AG04450 (cell line): Measurements from ENCODE around the gene WDR7. TPM values are rescaled to one million over a fixed set of nuclear protein-coding genes. Genes with fewer than 3 reads are reported as not detected.

ENCODE experiments used
- CTCF ChIA-PET: fragments of 300-600, 350-600 bp; formaldehyde crosslinking; extraction: SDS; loops from one replicate; lab custom pipeline; 2022; ENCODE audit warnings: antibody characterized with exemption, inconsistent platforms; lab: Charles Lee
- POLR2A ChIA-PET: fragments of 350-600 bp; formaldehyde crosslinking; extraction: SDS; loops from one replicate; lab custom pipeline; 2021; ENCODE audit warnings: antibody characterized with exemption, inconsistent platforms; lab: Yijun Ruan, JAX
- DNase-seq: peaks from one replicate; pipeline ENCODE4 v3.0.0-alpha.2; 2011; ENCODE audit warnings: low read depth, low spot score
- H3K27ac ChIP-seq: one replicate; pipeline ENCODE4 v1.5.1; 2012; ENCODE audit warnings: low read depth, low read length, control low read depth
- H3K27me3 ChIP-seq: one replicate; pipeline ENCODE4 v1.6.0; 2012; ENCODE audit warnings: low read length; ENCODE audit not compliant: control insufficient read depth, insufficient read depth
- H3K4me3 ChIP-seq: 2 replicates; pipeline ENCODE4 v1.5.1; 2011; ENCODE audit warnings: mild to moderate bottlenecking, low read depth, low read length, control low read depth
- H3K9me3 ChIP-seq: 2 replicates; pipeline ENCODE4 v1.5.1; 2012; ENCODE audit warnings: low read length; ENCODE audit not compliant: control insufficient read depth, insufficient read depth
- polyA plus RNA-seq: library from polyadenylated mRNA; depleted of rRNA; stranded (reverse); fragments of >200 nt; gene quantifications from 2 replicates; pipeline ENCODE4 v1.2.3, GENCODE V29; 2011
- TF ChIP-seq, protein P1 (sequence below): IDR thresholded peaks from 2 replicates; pipeline ENCODE4 v1.5.1; 2011; ENCODE audit warnings: low read depth, low read length, control low read depth, inconsistent platforms

The WDR7 gene
- polyA plus RNA-seq, 1 experiment = 8.1 TPM

DNA sequence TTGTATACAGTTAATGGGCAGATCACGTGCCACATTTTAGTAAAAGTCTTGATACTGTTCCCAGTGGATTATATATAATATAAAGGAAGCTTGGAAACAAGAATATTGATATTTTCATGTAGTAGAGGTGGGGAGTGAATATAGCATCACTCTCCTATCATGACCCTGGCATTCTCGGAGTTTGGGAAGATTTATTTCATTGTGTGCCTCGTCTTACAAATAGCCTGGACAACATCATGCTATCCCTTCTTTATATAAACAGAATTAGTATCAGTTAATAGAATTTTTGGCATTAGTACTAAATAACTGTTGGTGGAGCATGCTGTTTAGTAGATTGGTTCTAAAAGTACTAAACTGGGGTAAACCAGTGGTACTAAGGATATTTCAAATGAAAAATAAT, 283.7 kb downstream of the WDR7 start:
- H3K27ac ChIP-seq = no peak overlapping the region
- ChIA-PET CTCF (no interaction called here), POLR2A (no interaction called here)
- H3K27me3 ChIP-seq = no peaks in the 10 kb centered on the region
- H3K9me3 ChIP-seq = no peaks in the 10 kb centered on the region
- DNase-seq = no peak
- H3K4me3 ChIP-seq = no peak overlapping the region
- TF ChIP-seq, protein P1, sequence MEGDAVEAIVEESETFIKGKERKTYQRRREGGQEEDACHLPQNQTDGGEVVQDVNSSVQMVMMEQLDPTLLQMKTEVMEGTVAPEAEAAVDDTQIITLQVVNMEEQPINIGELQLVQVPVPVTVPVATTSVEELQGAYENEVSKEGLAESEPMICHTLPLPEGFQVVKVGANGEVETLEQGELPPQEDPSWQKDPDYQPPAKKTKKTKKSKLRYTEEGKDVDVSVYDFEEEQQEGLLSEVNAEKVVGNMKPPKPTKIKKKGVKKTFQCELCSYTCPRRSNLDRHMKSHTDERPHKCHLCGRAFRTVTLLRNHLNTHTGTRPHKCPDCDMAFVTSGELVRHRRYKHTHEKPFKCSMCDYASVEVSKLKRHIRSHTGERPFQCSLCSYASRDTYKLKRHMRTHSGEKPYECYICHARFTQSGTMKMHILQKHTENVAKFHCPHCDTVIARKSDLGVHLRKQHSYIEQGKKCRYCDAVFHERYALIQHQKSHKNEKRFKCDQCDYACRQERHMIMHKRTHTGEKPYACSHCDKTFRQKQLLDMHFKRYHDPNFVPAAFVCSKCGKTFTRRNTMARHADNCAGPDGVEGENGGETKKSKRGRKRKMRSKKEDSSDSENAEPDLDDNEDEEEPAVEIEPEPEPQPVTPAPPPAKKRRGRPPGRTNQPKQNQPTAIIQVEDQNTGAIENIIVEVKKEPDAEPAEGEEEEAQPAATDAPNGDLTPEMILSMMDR = no peak

DNA sequence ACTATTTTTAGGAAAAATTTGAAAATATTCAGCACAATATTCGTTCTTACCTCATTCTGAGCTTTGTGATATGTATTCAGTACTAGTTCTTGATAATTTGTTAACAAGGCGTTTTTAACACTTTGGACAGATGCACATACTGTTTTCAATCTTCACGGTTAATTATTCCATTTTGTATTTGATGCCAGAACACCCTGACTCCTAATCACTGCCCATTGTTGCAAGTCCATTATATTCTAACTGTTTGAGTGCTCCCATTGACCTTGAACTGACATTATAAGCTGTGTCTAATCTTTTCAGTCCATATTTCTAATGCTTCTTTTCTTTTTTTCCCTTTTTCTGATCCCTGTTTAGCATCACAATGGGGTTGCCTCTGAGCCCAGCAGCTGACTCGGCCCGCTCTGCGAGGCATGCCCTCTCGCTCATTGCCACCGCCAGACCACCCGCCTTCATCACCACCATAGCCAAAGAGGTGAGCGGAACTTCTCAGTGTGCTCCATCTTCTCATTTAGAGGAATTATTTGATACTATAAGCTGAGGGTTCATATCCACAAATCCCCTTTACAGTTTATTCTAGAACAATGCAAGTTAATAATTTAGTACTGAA, 284.4 kb downstream of the WDR7 start:
- CTCF ChIA-PET = no interaction called here
- POLR2A ChIA-PET = no interaction called here
- TF ChIP-seq, protein P1 = no peak
- Histone ChIP-seq H3K9me3 (no peaks in the 10 kb centered on the region), H3K4me3 (no peak overlapping the region), H3K27ac (no peak overlapping the region), H3K27me3 (no peaks in the 10 kb centered on the region)
- no peak for DNase-seq

DNA sequence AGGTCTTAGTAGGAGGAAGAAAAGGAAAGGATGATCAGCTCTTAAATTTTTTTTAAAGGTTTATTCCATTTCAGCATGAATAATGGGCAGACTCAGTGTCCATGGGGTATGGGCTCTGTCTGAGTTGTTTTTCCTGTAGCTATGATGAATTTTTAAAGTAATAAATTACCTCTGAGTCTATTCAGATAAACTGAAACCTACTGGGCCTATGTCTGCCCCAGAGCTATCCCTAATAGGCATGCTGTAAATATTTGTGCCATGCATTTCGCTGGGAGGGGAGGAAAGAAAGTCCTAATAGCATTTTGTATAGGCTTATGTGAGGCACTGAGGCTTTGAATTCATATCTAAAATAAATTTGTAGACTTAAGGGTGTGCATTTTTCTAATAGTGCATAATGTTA, 285.3 kb downstream of the WDR7 start:
- Histone ChIP-seq H3K4me3 (no peak overlapping the region), H3K27ac (no peak overlapping the region), H3K27me3 (no peaks in the 10 kb centered on the region), H3K9me3 (no peaks in the 10 kb centered on the region)
- TF ChIP-seq, protein P1 = no peak
- DNase-seq = no peak
- ChIA-PET CTCF (no interaction called here), POLR2A (no interaction called here)

DNA sequence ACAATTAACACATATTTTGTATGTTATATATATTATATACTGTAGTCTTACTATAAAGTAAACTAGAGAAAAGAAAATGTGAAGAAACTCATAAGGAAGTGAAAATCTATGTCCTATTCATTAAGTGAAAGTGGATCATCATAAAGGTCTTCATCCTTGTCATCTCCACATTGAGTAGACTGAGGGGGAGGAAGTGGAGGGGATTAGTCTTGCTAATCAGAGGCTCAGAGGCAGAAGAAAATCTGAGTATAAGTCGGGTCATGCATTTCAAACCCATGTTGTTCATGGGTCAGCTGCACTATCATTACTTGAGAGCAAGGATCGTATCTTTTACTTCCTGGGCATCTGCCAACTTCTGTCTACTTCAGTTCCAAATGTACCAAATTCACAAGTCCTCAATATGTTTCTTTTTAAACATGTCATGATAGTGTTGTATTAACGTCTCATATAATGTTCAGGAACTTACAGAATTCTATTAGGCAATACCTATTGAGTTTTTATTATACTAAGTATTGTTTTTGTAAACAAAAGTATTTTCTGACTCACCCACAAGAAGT, 286.8 kb downstream of the WDR7 start:
- ChIA-PET POLR2A (no interaction called here), CTCF (no interaction called here)
- no peak overlapping the region for H3K27ac ChIP-seq
- no peak for DNase-seq
- TF ChIP-seq, protein P1 = no peak
- H3K4me3 ChIP-seq = no peak overlapping the region
- H3K27me3 ChIP-seq = no peaks in the 10 kb centered on the region
- H3K9me3 ChIP-seq = no peaks in the 10 kb centered on the region

DNA sequence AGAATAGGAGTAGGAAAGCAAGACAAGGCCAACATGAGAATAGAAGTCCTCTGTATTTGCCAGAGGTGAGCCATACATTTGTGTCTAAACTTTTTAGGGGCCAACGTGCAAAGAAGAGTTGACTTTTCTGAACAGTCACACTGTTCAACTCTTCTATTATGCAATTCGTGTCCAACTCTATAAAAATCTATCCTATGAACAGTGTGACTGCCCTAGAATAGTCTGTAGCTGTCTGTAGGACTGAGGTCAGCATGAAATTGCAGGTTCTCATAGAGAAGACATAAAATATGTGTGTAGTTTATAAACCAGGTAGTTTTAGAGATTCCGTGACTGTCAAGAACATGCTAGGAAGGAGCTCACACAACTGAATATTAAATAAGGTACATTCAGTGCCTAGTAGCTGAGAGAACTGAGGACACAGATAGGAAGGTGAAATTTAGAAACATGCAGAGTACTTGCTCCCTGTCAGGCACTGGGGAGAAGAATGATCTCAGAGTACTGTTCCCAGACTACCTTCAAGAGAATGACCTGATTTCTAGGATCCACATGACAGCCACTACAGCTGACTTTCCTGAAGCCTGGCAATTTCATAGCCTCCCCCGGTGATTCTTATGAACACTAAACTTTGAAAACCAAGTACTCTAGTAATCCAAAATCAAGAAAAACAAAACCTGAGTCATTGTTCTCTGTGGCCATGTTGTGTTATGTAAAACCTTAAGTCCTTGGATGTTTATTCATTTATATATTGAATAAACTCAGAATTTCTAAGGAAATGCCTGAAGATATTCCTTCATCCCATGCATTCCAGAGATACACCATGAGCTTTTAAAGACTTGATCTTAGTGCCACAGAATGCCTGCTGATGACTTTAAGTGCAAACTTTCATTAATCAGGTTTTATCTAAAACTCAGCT, 294.3 kb downstream of the WDR7 start:
- DNase-seq = no peak
- CTCF ChIA-PET = interaction anchor here (1.2 to 1.3 kb wide), 2 partner anchors 75 to 77 kb away, joined by 4 to 5 read pairs; no protein-coding TSS in a partner anchor

More for the DNA sequence above, 294.3 kb downstream of the WDR7 start:
- POLR2A ChIA-PET = no interaction called here
- Histone ChIP-seq H3K27me3 (no peaks in the 10 kb centered on the region), H3K9me3 (no peaks in the 10 kb centered on the region), H3K27ac (no peak overlapping the region), H3K4me3 (no peak overlapping the region)
- TF ChIP-seq, protein P1 = no peak
